Brain microvascular endothelial cell (primary cell): Measurements from ENCODE around the gene TEX48.

Experiments used
- DNase-seq: peaks from one replicate; pipeline ENCODE4 v3.0.0-alpha.2; 2020
- H3K27ac ChIP-seq: fragments of 250-450 bp; sonication (Bioruptor Pico); 2 replicates; pipeline ENCODE4 v1.5.1; 2020; ENCODE audit warnings: mild to moderate bottlenecking, moderate library complexity
- H3K27me3 ChIP-seq: fragments of 250-450 bp; sonication (Bioruptor Pico); replicated peaks from 2 replicates; pipeline ENCODE4 v1.5.1; 2020; ENCODE audit warnings: mild to moderate bottlenecking
- H3K36me3 ChIP-seq: fragments of 250-450 bp; sonication (Bioruptor Pico); replicated peaks from 2 replicates; pipeline ENCODE4 v1.5.1; 2020; ENCODE audit warnings: mild to moderate bottlenecking
- H3K4me3 ChIP-seq: 2 replicates; pipeline ENCODE4 v1.5.1; 2011; ENCODE audit warnings: low read depth, mild to moderate bottlenecking, control low read depth, low read length, moderate library complexity
- in situ Hi-C: cut with HindIII; loops from 2 replicates; pipeline ENCODE4 v1.10.0; 2017; ENCODE audit warnings: low sequenced_read_pairs, low pct_ligation_motif_present
- TF ChIP-seq, protein P1 (sequence below): IDR thresholded peaks from 2 replicates; pipeline ENCODE4 v1.5.1; 2011; ENCODE audit warnings: low read depth, mild to moderate bottlenecking, moderate library complexity, low read length, control low read depth, inconsistent platforms; ENCODE audit errors: missing control alignments

TEX48 gene

DNA sequence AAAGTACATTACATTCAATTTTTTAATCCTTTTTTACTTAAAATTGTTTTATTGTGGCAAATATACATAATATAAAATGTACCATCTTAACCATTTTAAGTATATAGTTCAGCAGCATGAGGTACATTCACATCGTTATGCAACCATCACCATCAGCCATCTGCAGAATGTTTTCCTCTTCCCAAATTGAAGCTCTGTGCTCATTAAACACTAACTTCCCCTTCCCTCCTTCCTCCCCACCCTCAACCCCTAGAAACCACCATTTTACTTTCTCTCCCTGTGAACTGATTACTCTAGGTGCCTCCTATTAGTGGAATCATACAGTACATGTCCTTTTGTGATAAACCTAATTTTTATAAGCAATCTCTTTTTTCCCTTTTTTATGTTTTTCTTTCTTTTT lies 40.0 kb downstream of the TEX48 start:
- no peaks in the 10 kb centered on the region for H3K36me3 ChIP-seq
- no peak for DNase-seq
- H3K27ac ChIP-seq, result no peak overlapping the region

DNA sequence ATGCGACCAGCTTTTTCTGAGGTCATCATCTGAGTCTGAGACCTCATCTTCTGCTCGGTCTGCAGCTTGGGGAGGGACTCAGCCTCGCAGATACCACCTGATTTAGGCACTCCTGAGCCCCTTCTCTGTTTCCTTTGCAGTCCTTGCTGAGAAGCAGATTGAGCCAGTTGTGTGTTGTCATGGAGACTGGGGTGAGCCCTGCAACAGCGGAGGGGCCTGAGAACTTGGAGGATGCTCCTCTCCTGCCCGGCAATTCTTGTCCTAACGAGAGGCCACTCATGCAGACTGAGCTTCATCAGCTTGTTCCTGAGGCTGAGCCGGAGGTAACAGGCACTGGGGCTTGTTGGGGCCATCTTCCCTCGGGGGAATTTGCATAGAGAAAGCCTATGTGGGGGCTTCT lies 43.6 kb downstream of the TEX48 start:
- TF ChIP-seq, protein P1, sequence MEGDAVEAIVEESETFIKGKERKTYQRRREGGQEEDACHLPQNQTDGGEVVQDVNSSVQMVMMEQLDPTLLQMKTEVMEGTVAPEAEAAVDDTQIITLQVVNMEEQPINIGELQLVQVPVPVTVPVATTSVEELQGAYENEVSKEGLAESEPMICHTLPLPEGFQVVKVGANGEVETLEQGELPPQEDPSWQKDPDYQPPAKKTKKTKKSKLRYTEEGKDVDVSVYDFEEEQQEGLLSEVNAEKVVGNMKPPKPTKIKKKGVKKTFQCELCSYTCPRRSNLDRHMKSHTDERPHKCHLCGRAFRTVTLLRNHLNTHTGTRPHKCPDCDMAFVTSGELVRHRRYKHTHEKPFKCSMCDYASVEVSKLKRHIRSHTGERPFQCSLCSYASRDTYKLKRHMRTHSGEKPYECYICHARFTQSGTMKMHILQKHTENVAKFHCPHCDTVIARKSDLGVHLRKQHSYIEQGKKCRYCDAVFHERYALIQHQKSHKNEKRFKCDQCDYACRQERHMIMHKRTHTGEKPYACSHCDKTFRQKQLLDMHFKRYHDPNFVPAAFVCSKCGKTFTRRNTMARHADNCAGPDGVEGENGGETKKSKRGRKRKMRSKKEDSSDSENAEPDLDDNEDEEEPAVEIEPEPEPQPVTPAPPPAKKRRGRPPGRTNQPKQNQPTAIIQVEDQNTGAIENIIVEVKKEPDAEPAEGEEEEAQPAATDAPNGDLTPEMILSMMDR, result no peak
- in situ Hi-C loops, result no loop called here

More for the DNA sequence above, 40.0 kb downstream of the TEX48 start:
- TF ChIP-seq, protein P1, result no peak
- Histone ChIP-seq H3K4me3 (no peak overlapping the region), H3K27me3 (no peaks in the 10 kb centered on the region)
- in situ Hi-C loops, result no loop called here

DNA sequence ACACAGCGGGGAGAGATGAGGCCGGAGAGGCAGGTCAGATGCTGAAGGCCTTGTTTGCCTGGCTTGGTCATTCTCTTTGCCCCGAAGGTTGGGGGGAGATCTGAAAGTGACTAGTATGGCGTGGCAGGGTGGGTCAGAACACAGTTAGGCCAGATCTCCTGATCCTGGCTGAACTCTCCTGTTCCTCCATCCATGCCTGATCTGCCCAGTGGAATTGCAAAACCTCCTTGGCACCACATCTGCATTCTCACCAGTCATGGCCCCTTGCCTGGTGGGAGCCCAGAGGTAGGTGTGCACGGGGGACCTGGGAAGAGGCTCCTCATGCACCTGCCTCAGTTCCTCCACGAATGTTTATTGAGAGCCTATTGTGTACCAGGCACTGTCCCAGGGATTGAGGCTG lies 47.6 kb downstream of the TEX48 start:
- H3K27me3 ChIP-seq, result no peaks in the 10 kb centered on the region
- H3K4me3 ChIP-seq, result no peak overlapping the region
- no peak for DNase-seq
- in situ Hi-C loops, result no loop called here
- TF ChIP-seq, protein P1, result no peak
- peaks cover 7% of the 10 kb centered on the region for H3K36me3 ChIP-seq
- H3K27ac ChIP-seq, result no peak overlapping the region

More for the DNA sequence above, 43.6 kb downstream of the TEX48 start:
- H3K36me3 ChIP-seq, result peaks cover 7% of the 10 kb centered on the region
- H3K27me3 ChIP-seq, result no peaks in the 10 kb centered on the region
- no peak overlapping the region for H3K27ac ChIP-seq
- H3K4me3 ChIP-seq, result no peak overlapping the region
- no peak for DNase-seq

DNA sequence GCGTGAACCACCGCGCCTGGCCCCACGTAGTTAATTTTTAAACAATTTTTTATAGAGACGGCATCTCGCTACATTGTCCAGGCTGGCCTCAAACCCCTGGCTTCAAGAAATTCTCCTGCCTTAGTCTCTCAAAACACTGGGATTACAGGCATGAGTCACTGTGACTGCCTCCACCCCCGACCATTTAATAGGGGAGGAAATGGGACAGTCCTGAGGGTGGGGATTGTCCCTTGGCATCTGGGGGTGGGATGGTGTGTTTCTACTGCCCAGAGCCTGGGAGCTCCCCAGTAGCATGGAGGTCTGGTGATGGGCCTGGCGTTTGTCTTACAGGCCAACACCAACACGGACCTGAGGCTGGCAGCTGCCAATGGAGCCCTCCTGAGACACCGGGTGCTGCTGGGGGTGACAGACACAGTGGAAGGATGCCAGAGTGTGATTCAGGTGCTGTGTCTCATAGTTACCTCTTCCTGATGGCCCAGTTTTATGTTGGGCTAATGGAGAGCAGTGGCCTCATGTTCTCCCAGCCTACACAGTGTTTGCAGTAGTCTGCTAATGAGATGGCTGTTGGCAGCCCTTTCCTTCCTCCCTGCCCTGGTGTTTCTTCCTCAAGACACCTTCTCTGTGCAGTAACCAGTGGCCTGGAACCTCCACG lies 48.4 kb downstream of the TEX48 start:
- DNase-seq, result no peak
- TF ChIP-seq, protein P1, result no peak
- H3K27me3 ChIP-seq, result no peaks in the 10 kb centered on the region
- in situ Hi-C loops, result no loop called here
- H3K27ac ChIP-seq, result no peak overlapping the region
- no peak overlapping the region for H3K4me3 ChIP-seq
- H3K36me3 ChIP-seq, result peaks cover 9% of the 10 kb centered on the region

DNA sequence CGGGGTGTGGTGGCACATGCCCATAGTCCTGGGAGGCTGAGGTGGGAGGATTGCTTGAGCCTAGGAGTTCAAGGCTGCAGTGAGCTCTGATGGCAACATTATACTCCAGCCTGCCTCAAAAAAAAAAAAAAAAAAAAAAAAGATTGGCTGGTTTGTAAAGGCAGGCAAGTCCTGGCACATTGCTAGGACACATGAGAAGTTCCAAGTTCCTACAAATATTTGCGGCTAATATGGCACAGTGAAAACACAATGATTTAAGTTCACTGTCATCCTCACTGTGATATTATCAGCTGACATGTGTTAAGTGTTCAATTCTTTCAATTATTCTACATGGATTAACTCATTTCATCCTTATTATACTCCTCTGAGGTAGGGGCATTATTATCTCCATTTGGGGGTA lies 50.8 kb downstream of the TEX48 start:
- Histone ChIP-seq H3K36me3 (peaks cover 14% of the 10 kb centered on the region), H3K27ac (no peak overlapping the region), H3K27me3 (no peaks in the 10 kb centered on the region), H3K4me3 (no peak overlapping the region)
- in situ Hi-C loops, result no loop called here
- TF ChIP-seq, protein P1, result no peak
- no peak for DNase-seq

DNA sequence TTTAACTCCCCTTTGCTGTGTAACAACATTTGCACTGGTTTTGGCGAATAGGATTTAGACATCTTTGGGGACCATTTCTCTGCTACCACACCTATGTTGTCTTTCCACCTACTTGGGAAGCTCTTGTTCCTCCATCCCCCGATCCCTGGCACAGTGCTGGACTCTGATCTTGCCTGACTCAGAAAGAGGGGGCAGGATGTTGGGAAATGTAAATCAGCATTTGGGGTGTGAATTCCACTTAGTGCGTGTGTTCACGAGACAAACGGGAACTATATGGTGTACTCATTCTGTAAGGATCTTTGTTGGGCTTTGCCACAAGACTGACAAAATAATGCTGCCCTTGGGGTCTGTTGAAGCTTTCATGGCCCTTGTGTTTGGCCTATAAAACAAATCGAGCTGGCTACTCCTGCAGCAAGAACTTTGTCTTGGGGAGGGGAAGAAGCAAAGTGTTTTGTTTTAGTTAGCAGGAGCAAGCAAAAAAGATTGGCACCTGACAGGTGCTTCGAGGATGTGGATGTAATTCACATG lies 52.4 kb downstream of the TEX48 start:
- in situ Hi-C loops, result no loop called here
- DNase-seq, result no peak
- TF ChIP-seq, protein P1, result no peak
- H3K27ac ChIP-seq, result no peak overlapping the region
- H3K36me3 ChIP-seq, result peaks cover 14% of the 10 kb centered on the region
- no peak overlapping the region for H3K4me3 ChIP-seq
- H3K27me3 ChIP-seq, result no peaks in the 10 kb centered on the region
